HG03108 (cell line): Measurements from ENCODE around the gene ZNF385B.
"Not testable (repeated sequence)": the region's sequence is repeated elsewhere in the genome, so short reads cannot be mapped to it uniquely, and the experiment has no call there.

Source experiments
- ATAC-seq: cut with Tn5 transposase; IDR thresholded peaks from one replicate; pipeline ENCODE4 v1.9.1; 2021; ENCODE audit warnings: moderate library complexity; ENCODE audit not compliant: unreplicated experiment

Gene ZNF385B

DNA sequence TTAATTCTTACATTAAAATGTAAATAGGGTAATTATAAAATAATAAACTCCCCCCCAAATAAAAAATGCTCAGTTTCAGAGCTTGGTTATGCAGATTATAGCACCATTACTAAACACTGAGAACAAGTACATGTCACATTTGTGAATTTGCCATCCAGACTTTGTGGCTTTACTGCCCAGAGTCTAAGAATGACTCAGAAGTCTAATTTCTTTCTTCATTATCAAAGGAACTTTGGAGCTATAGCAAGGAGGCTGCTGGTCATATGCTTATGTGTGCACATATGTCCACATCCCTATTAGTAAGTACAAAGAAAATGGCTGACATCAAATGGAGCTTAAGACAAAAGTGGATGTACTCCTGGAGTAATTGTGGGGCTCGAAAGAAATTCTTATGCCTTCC lies 348.2 kb downstream of the ZNF385B start:
- ATAC-seq, result no peak

DNA sequence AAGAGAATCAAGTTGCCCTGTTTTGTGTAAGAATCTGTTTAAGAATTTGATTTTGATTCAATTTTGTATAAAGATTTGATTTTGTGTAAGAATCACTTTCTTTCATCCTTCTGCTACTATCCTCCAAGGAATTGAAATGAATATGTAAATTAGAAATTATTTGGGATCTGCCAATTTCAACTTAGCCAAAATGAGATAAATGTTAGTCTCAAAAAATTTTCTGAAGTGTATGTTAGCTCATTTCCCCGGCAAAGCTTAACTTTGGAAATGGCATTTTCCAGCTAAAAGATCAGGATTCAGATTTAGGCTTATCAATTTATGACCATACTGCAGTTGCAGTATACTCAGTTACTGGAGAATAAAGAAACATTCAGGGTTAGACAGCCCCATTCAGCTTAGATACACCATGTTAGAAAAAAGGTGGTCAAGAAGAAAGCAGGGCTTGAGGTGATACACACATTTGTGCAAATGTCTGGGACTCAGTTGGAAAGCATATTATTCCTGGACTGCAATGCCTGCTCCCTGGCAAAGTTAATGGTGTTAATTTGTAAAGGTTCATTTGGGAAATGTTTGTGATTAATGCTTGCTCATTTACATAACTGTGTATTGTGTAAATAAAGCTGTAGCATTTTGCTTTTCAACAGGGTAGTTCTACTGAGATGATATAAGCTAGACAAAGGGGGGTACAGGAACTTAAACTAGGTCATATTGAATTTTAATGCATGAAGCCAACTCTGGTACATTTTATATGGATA lies 349.0 kb downstream of the ZNF385B start:
- ATAC-seq, result no peak

DNA sequence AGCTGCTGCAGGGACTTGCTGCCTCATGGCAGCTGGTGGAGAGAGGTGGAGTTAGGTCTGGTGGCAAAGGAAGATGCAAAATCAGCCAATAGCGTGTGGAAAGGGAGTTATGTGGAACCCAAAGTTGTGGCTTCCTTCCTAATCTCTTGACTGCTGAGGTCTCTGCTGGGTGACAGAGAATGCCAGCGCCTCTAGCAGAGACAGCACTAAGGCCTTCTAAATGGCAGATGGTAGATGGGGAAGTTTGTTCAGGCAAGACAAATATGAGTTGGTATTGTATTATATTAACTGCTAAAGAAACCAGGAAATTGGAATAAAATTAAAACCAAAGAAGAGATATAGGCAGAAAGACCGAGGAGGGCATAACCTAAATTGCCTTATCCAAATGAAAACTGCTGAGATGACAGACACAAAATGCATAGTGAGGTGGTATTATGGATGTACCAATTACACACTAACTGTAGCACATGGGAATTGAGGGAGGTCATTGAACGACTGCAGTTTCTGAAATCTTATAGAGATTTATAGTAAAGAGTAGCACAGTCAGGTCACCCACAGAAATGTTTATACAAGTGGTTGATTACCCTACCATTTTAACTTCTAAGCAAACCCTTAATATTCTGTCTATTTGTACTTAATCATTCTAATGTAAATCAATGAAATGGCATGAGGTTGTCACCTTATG lies 350.2 kb downstream of the ZNF385B start:
- ATAC-seq, result no peak

DNA sequence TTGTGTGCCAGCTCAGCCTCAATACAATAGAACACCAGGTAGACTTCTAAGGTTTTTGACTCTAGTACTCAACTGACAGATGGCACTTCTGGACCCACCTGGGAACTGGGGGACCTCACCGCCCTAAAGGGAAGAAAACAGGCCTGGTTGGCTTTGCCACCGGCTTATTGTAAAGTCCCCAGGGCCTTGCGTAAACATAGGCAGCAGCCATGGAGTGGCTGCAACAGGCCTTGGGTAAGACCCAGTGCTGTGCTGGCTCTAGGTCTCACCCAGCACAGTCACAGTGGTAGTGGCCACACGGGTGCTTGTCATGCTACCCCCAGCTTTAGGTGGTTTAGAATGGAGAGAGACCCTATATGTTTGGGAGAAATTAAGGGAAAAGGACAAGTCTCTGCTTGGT lies 366.1 kb downstream of the ZNF385B start:
- ATAC-seq, result no peak

DNA sequence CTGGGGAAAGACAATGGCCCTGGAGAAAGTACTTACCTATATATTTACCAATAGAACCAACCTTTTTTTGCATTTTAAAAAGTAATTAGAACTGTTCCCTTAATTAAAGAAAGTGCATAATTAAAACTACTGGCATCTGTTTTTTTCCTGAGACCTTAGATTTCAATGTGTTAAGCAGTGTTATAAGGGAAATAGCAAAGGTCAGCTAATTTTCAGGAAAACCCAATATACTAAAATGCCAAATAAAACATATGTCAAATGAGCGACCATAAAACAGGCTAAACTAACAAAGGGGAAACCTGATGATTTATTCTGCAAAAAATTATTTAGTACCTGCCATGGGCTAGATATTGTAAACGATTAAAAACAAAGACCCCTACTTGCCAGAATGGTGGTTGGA lies 372.8 kb downstream of the ZNF385B start:
- no peak for ATAC-seq

DNA sequence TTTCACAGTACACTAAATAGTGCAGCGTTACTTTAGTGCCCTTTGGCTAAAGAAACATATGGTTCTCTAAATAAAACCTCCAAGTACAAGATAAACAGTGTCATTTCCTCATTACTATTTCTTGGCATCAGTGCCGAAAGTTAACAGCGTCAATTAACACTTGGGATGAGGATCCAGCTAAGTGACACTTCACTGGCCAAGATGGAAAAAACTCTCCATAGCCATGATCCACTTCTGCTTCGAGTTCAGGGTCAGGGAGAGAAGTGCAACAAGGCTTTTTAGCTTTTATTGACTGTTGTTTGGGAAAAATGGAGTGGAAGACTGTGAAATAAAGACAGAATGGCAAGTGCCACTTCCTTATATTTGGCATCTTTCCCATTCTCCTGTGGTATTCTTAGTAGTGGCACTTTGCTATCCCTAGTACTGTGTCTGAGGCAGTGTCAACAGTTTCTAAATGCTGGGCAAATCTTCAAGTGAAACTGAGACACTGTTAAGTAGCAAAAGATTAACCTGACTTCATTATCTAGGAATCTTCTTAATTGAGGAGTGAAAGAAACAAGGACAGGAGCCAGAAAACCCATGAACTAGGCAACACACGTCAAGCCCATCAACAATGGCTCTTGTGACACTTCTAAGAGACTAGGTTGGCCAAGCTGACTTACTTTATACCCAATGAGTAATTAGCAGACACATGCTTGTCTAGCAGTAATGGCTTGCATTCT lies 374.2 kb downstream of the ZNF385B start:
- no peak for ATAC-seq

DNA sequence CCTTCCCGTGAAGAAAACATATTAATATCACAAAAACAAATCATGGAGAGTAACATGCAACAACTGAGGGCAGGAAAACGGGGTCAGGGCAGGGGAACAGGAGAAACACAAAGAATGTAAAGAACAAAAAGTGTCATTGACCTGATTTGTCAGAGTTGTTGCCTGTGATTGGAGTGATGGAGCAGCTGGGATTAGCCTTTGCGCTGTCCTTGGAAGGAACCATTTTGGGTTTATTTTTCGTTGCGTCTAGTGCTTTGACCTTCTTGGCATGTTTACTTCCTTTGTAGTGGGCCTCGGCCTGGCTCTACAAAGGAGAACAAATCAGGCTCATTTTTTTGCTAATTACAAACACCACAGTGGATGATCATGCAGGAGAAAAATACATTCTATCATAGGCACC lies 378.3 kb downstream of the ZNF385B start:
- no peak for ATAC-seq

DNA sequence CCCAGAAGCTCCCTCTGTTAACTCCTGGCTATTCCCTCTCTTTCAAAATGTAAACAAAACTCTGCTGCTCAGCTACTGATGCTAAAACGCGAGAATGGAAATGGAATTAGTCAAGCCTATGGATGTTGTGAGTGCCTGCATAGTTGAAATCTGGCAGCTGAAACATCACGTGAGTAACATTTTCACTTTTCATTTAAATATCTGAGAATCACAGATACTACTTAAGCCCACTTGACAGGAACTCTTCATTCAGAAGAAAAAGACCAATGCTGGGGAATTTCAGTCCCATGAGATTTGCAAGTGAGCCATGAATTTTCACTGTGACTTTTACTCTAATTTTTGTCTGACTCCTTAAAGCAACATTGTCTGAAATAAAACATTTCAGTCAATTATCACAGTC lies 381.5 kb downstream of the ZNF385B start:
- ATAC-seq, result no peak

DNA sequence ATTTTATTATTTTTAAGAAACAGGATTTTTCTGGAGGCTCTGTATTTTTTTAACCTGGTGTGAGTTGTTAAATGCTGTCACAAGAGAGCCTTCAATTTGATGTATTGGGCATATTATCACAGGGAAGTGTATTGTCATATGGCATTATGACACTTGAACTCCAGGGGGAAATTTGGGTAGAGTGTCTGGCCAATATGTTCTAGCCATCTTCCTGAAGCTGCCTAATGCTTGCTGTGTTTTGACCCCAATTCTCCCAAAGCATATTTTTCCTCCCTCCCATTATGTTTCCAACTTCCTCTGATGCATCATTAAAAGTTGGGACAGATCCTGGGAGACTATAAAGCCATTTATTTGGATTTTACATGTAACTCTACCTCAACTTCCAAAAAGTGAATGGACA lies 382.6 kb downstream of the ZNF385B start:
- ATAC-seq, result no peak

DNA sequence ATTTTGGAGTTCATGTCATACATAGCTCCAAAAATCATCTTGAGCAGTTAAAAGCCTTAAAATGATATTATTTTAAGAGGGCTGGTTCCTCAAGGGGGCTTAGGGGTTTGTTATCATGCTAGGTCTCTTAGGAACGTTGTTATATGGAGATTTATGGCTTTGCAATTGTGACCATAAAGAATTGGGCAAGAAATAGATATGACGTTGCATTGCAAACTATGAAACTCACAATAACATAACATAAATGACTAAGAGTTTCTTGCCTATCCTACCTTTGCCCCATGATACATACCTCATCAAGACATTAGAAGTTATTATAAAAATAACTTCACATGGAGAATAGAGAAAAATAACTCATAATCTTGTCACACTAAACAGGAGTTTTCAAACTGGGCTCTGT lies 390.4 kb downstream of the ZNF385B start:
- ATAC-seq, result no peak

DNA sequence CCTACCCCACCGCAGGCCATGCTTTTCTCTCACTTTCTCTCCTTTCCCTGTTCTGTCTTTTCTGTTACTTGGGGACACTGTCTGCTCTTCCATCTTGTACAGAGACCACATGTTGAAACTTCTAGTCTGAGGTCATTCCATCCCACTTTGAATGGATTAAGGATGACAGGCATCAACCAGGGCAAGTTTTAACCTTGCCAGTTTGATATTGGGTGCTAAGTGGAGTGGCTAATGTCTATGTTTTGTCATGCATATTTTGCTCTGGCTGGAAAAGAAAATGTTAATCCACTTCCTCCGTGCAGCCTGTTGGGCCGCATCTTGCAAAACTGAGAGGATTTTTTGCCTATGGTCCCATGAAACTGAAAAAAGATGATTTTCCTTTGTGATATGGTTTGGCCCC lies 391.3 kb downstream of the ZNF385B start:
- ATAC-seq, result no peak

DNA sequence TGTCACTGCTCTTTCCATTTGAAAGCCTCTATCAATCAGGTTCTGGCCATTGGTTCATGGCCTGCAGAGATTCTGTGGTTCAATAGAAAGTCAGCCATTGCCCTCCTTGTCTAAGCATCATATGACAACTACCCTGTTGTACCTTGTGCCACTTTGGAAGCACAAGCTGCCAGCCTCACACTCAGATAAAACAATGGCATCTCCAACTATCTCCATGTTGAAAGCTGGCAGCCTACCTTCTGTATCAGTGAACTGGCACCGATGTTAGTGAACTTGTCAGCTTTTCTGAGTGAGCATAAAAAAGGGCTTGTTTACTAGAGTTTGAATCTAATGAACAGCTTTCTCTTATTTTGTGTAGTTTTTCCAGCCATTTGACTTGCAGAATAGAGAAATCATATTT lies 393.5 kb downstream of the ZNF385B start:
- ATAC-seq, result no peak

DNA sequence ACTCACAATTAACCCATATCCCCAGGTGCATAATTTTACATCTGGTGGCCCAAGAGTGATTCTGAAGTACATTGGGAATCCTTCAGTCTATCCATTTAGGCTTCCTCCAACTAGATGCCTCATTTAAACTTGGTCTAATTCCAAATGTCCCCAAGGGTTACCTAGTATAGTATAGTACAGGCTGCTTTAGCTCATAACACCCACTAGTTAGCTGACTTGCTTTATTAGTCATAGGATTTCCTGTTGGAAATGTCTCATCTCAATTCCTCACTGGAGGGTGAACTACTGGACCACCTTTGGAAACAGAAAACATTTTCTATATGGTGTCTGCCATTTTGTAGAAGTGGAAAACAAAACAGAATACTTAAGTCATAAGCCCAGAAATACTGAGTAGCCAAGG lies 394.3 kb downstream of the ZNF385B start:
- ATAC-seq, result no peak

DNA sequence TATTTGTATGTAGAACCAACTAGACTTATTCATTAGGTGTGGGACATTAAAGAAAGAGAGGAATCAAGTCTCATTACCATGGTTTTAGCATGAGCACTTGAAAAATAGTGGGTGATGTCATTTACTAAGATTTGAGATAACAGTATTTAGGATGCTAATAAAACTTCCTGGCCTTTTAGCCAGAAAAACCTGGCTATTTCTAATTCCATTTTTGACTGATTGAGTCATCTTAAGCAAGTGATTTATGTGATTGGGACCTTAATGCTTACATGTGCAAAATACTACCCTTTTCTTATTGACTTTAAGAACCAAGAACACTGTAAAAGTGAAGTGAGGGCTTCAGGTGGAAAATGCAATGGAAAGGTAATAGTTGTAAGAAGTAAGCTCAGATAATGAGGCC lies 400.0 kb downstream of the ZNF385B start:
- ATAC-seq, result no peak

DNA sequence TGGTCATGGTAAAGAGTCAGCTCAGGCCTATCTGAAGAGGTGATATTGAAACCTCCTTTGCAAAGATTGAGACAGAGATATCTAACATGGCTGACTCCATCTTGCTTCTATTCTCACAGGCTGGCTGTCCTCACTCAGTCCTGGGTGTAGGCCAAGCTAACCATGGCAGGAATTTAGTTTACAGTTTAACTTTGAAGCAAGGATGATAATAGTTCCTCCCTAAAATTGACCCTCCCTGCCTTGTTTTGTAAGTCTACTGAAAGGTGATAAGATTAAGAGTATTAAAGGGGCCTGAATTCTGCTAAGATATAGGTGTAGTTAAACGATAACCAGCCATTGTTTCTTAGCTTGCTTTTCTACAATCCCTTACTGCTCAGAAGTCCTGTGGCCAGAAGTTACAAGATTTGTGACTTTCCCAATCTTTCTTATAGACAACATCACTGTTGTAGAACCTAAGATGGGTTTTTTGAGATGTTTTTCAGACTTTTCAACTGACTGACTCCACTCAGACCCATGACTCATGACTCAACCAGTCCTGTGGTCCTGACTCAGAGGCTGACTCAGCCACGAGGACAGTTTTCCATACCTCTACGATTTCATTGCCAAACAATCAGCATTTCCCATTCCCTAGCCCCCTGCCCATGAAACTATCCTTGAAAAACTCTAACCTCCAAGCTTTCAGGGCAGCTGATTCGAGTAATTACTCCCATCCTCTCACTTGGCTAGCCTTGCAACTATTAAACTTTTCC lies 401.1 kb downstream of the ZNF385B start:
- no peak for ATAC-seq

DNA sequence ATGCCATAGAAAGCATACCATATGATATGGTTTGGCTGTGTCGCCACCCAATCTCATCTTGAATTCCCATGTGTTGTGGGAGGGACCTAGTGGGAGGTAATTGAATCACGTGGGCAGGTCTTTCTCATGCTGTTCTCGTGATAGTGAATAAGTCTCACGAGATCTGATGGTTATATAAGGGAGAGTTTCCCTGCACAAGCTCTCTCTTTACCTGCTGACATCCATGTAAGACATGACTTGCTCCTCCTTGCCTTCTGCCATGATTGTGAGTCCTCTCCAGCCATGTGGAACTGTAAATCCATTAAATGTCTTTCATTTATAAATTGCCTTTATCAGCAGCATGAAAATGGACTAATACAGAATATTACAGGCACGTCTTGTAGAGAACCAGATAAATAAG lies 403.3 kb downstream of the ZNF385B start:
- not testable (repeated sequence) for ATAC-seq

DNA sequence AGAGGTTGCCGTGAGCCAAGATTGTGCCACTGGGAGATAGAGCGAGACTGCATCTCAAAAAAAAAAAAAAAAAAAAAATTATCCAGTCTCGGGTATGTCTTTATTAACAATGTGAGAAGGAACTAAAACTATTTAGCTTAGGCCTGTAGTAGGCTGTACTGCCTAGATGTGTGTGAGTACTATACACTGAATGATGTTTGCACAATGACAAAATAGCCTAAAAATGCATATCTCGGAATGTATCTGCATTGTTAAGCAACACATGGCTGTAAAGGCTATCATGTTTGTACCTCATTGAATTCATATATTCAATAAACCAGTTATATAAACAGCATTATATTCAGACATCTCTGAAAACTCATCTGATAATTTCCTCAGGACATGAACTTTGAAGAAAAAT lies 405.6 kb downstream of the ZNF385B start:
- ATAC-seq, result no peak

DNA sequence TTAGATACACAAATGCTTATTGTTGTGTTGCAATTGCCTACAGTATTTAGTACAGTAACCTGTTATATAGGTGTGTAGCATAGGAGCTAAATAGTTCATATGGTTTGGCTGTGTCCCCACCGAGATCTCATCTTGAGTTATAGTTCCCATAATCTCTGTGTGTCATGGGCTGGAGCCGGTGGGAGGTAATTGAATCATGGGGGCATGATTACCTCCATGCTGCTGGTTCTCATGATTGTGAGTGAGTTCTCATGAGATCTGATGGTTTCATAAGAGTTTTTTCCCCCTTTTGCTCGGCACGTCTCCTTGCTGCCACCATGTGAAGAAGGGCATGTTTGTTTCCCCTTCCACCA lies 406.3 kb downstream of the ZNF385B start:
- ATAC-seq, result no peak

DNA sequence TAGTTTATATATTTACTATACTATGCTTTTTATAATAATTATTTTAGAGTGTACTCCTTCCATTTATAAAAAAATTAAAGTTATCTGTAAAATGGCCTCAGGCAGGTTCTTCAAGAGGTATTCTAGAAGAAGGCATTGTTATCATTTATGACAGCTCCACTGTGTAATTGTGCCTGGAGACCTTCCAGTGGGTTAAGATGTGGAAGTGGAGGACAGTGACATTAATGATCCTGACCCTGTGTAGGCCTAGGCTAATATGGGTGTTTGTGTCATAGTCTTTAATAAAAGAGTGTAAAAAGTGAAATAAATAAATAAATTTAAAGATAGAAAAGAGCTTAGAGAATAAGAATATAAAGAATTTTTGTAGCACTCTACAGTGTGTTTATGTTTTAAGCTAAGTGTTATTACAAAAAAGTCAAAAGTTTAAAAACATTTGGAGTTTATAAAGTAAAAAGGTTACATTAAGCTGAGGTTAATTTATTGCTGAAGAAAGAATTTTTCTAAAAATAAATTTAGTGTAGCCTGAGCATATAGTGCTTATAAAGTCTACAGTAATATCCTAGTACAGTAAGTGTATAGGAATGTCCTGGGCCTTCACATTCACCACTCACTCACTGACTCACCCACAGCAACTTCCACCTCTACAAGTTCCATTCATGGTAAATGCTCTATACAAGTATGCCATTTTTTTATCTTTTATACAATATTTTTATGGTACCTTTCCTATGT lies 406.8 kb downstream of the ZNF385B start:
- no peak for ATAC-seq

DNA sequence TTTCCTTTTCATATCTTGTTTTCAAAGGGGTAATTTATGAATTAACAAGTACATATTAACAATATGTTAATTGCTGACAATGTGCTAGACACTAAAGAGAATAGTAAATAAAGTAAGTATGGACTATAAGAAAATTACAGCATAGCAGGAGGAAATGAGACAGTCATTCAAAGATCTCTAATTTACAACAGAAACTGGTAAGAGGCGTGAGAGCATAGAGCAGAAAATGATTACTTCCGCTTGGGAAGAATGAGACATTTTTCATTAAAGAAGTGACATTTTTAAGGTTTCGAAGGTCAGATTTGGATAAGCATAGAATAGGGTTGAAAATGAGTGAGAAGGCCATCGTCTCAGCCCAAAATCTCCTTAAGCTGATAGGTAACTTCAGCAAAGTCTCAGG lies 412.4 kb downstream of the ZNF385B start:
- ATAC-seq, result no peak
